Measurements from ENCODE around the gene KLHL41. TPM values are rescaled to one million over a fixed set of nuclear protein-coding genes. Genes with fewer than 3 reads are reported as not detected.

Gene KLHL41
- total RNA-seq, 1 experiment from 2014 or later, result not detected

- H3K4me1 ChIP-seq (ENCODE audit: low read length), result peaks cover 8% of the 10 kb centered on the region
- H2AFZ ChIP-seq (ENCODE audit: low read length), result no peak overlapping the region
- H3K27me3 ChIP-seq (ENCODE audit: low read length), result no peaks in the 10 kb centered on the region
- no peaks in the 10 kb centered on the region for H3K36me3 ChIP-seq (ENCODE audit: insufficient read depth, low read length)
- H3K79me2 ChIP-seq (ENCODE audit: low read length), result peaks cover 7% of the 10 kb centered on the region
- no peak overlapping the region for H3K4me3 ChIP-seq (ENCODE audit: low read length)
- no peak overlapping the region for H3K4me2 ChIP-seq (ENCODE audit: low read depth, low read length, poor library complexity, severe bottlenecking)
- H3K9me2 ChIP-seq (replicated peaks; ENCODE audit: insufficient read depth, low read length), result no peaks in the 10 kb centered on the region
- H3K27ac ChIP-seq (ENCODE audit: low read length), result no peak overlapping the region
- no peak for DNase-seq
- no peak overlapping the region for H3K9ac ChIP-seq (ENCODE audit: low read length)
- H3K9me3 ChIP-seq (ENCODE audit: low read length), result no peaks in the 10 kb centered on the region
- no peaks in the 10 kb centered on the region for H4K20me1 ChIP-seq (ENCODE audit: insufficient read depth, low read depth, low read length)
These were observed 33.0 kb upstream of the KLHL41 start for GRCh38 chr2:169476459-169476858.

DNA sequence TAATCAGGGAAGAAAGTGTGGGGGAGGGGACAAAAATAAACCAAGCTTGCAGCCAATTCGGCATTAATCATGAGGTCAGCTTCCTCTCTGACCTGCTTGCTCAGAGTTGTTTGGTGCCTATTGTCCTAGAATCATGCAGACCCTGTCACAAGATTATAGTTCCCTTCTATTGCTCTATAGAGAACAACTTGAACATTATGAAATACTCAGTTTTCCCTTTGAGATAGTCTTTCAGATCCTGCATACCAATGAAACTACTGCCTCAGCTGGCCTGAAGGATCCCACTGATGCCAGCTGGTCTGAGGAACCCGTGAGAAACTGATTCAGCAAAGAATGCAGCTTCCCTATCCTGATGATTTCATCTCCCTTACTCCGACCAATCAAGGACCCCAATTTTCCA is 31.2 kb upstream of the KLHL41 start:
- Histone ChIP-seq H3K9me2 (replicated peaks; ENCODE audit: insufficient read depth, low read length) (no peaks in the 10 kb centered on the region), H3K36me3 (ENCODE audit: insufficient read depth, low read length) (no peaks in the 10 kb centered on the region), H3K27me3 (ENCODE audit: low read length) (no peaks in the 10 kb centered on the region), H4K20me1 (ENCODE audit: insufficient read depth, low read depth, low read length) (no peaks in the 10 kb centered on the region), H3K9ac (ENCODE audit: low read length) (no peak overlapping the region), H3K4me3 (ENCODE audit: low read length) (no peak overlapping the region), H3K27ac (ENCODE audit: low read length) (no peak overlapping the region), H3K4me2 (ENCODE audit: low read depth, low read length, poor library complexity, severe bottlenecking) (no peak overlapping the region), H3K9me3 (ENCODE audit: low read length) (no peaks in the 10 kb centered on the region), H2AFZ (ENCODE audit: low read length) (no peak overlapping the region), H3K4me1 (ENCODE audit: low read length) (peaks cover 8% of the 10 kb centered on the region), H3K79me2 (ENCODE audit: low read length) (peaks cover 7% of the 10 kb centered on the region)
- DNase-seq, result no peak

GRCh38 chr2:169478745-169479256 is 30.7 kb upstream of the KLHL41 start:
- H3K9ac ChIP-seq (ENCODE audit: low read length), result peak overlapping the region; percentile 80
- H3K79me2 ChIP-seq (ENCODE audit: low read length), result peaks cover 7% of the 10 kb centered on the region

DNA sequence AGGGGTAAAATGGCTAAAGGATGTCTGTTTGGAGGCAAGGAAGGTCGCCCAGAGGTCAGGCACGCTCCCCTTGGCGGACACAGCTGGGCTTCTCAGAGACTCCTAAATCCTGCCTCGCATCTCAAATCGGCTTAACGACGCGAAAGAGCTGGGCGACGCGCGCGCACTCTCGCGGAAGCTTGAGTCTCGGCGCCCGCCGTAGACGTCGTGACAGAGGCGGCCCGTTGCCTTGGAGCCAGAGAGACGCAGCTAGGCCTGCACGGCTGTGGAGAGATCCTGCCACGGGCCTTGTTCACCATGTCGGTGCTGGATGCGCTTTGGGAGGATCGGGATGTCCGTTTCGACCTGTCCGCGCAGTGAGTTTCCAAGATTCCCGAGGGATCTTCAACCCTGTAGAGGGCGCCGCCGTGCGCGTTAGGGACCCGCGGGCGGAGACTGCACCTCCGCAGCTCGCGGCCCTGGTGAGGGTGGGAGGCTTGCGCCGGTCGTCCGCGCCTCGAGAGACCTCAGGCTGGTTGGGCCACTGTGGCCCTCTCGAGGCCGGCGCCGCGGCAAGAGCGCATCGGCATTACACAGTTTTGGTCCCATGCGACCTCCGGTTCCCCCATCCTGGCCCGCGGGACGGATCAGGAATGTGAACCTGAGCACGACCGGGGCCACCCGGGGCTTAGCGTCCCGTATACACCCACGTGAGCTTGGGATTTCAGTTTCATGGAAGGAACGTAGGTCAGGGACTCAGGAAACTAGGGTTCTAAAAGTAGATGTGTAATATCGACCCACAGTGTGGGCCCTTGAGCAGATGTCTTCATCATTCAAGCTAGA is 30.0 kb upstream of the KLHL41 start, which contains the start of gene BBS5:
Gene BBS5, plus strand, starts transcription at position 238 of the 822 bp plus-strand sequence. Its CDS starts 60 bp downstream, at position 298.
- no peak within 1 kb of the TSS for H3K27ac ChIP-seq (ENCODE audit: low read length)
- no peaks in the 10 kb centered on the region for H3K9me2 ChIP-seq (replicated peaks; ENCODE audit: insufficient read depth, low read length)
- peak within 1 kb of the TSS; percentile 70 for H3K4me2 ChIP-seq (ENCODE audit: low read depth, low read length, poor library complexity, severe bottlenecking)
- H2AFZ ChIP-seq (ENCODE audit: low read length), result peak within 1 kb of the TSS; percentile 83
- H3K4me3 ChIP-seq (ENCODE audit: low read length), result peak within 1 kb of the TSS; percentile 75
- peaks cover 8% of the 10 kb centered on the region for H3K4me1 ChIP-seq (ENCODE audit: low read length)
- DNase-seq, result peak; percentile 86
- peaks cover 7% of the 10 kb centered on the region for H3K79me2 ChIP-seq (ENCODE audit: low read length)
- no peaks in the 10 kb centered on the region for H4K20me1 ChIP-seq (ENCODE audit: insufficient read depth, low read depth, low read length)
- no peaks in the 10 kb centered on the region for H3K36me3 ChIP-seq (ENCODE audit: insufficient read depth, low read length)
- H3K27me3 ChIP-seq (ENCODE audit: low read length), result no peaks in the 10 kb centered on the region
- peak within 1 kb of the TSS; percentile 80 for H3K9ac ChIP-seq (ENCODE audit: low read length)
- no peaks in the 10 kb centered on the region for H3K9me3 ChIP-seq (ENCODE audit: low read length)

More at GRCh38 chr2:169478745-169479256, 30.7 kb upstream of the KLHL41 start:
- Histone ChIP-seq H4K20me1 (ENCODE audit: insufficient read depth, low read depth, low read length) (no peaks in the 10 kb centered on the region), H3K9me2 (replicated peaks; ENCODE audit: insufficient read depth, low read length) (no peaks in the 10 kb centered on the region), H3K9me3 (ENCODE audit: low read length) (no peaks in the 10 kb centered on the region), H3K27ac (ENCODE audit: low read length) (no peak overlapping the region), H2AFZ (ENCODE audit: low read length) (peak overlapping the region; percentile 83), H3K36me3 (ENCODE audit: insufficient read depth, low read length) (no peaks in the 10 kb centered on the region), H3K4me2 (ENCODE audit: low read depth, low read length, poor library complexity, severe bottlenecking) (peak overlapping the region; percentile 70), H3K4me1 (ENCODE audit: low read length) (peaks cover 8% of the 10 kb centered on the region), H3K4me3 (ENCODE audit: low read length) (peak overlapping the region; percentile 75), H3K27me3 (ENCODE audit: low read length) (no peaks in the 10 kb centered on the region)
- DNase-seq, result no peak

GRCh38 chr2:169480079-169480465 is 29.4 kb upstream of the KLHL41 start:
- H3K4me3 ChIP-seq (ENCODE audit: low read length), result peak overlapping the region; percentile 75
- peaks cover 7% of the 10 kb centered on the region for H3K79me2 ChIP-seq (ENCODE audit: low read length)
- no peaks in the 10 kb centered on the region for H3K36me3 ChIP-seq (ENCODE audit: insufficient read depth, low read length)
- H4K20me1 ChIP-seq (ENCODE audit: insufficient read depth, low read depth, low read length), result no peaks in the 10 kb centered on the region
- 0 out of 2 replicates have a peak overlapping the region, but pooled peaks have one; percentile 48 for H2AFZ ChIP-seq (ENCODE audit: low read length)
- no peaks in the 10 kb centered on the region for H3K9me3 ChIP-seq (ENCODE audit: low read length)
- no peaks in the 10 kb centered on the region for H3K27me3 ChIP-seq (ENCODE audit: low read length)
- H3K9me2 ChIP-seq (replicated peaks; ENCODE audit: insufficient read depth, low read length), result no peaks in the 10 kb centered on the region
- H3K4me1 ChIP-seq (ENCODE audit: low read length), result peaks cover 8% of the 10 kb centered on the region
- no peak for DNase-seq
- H3K27ac ChIP-seq (ENCODE audit: low read length), result no peak overlapping the region
- H3K9ac ChIP-seq (ENCODE audit: low read length), result peak overlapping the region; percentile 80
- H3K4me2 ChIP-seq (ENCODE audit: low read depth, low read length, poor library complexity, severe bottlenecking), result peak overlapping the region; percentile 70

DNA sequence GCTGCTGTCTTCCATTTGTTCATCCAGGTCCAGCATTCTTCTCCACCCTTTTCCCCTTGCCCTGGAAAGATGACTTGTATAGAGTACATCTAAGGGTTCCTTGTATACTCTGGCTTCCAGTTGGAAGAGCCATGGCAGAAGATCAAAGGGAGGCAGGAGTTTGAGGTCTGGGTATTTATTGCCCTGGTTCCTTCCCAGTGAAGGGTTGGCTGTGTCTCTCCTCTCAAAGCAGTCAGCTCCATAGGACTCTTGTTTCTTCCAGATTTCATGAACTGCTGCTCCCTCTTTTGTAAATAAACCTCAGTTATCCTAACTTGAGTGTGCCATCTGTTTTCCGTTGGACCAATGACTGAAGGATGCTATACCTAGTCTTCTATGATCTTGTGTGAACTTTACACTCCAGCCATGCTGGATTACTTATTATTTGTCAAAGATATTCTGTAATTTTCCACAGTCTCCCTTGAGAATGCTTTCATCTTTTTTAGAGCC is 23.8 kb upstream of the KLHL41 start:
- no peaks in the 10 kb centered on the region for H3K79me2 ChIP-seq (ENCODE audit: low read length)
- no peaks in the 10 kb centered on the region for H3K27me3 ChIP-seq (ENCODE audit: low read length)
- peaks cover 2% of the 10 kb centered on the region; the same call in 1 of the 2 replicates for H3K36me3 ChIP-seq (ENCODE audit: insufficient read depth, low read length)
- no peak overlapping the region for H3K4me2 ChIP-seq (ENCODE audit: low read depth, low read length, poor library complexity, severe bottlenecking)
- H3K9me3 ChIP-seq (ENCODE audit: low read length), result no peaks in the 10 kb centered on the region; the same call in 1 of the 2 replicates
- no peaks in the 10 kb centered on the region for H3K9me2 ChIP-seq (replicated peaks; ENCODE audit: insufficient read depth, low read length)
- no peaks in the 10 kb centered on the region for H3K4me1 ChIP-seq (ENCODE audit: low read length)
- H4K20me1 ChIP-seq (ENCODE audit: insufficient read depth, low read depth, low read length), result no peaks in the 10 kb centered on the region
- H2AFZ ChIP-seq (ENCODE audit: low read length), result no peak overlapping the region
- H3K4me3 ChIP-seq (ENCODE audit: low read length), result no peak overlapping the region
- DNase-seq, result no peak
- H3K27ac ChIP-seq (ENCODE audit: low read length), result no peak overlapping the region
- no peak overlapping the region for H3K9ac ChIP-seq (ENCODE audit: low read length)

GRCh38 chr2:169486487-169486886 is 23.0 kb upstream of the KLHL41 start:
- DNase-seq, result no peak
- H4K20me1 ChIP-seq (ENCODE audit: insufficient read depth, low read depth, low read length), result no peaks in the 10 kb centered on the region
- no peaks in the 10 kb centered on the region for H3K79me2 ChIP-seq (ENCODE audit: low read length)
- H3K4me3 ChIP-seq (ENCODE audit: low read length), result no peak overlapping the region
- H3K9me2 ChIP-seq (replicated peaks; ENCODE audit: insufficient read depth, low read length), result no peaks in the 10 kb centered on the region
- H2AFZ ChIP-seq (ENCODE audit: low read length), result no peak overlapping the region
- no peaks in the 10 kb centered on the region for H3K4me1 ChIP-seq (ENCODE audit: low read length)
- H3K27ac ChIP-seq (ENCODE audit: low read length), result no peak overlapping the region
- H3K27me3 ChIP-seq (ENCODE audit: low read length), result no peaks in the 10 kb centered on the region
- no peak overlapping the region for H3K9ac ChIP-seq (ENCODE audit: low read length)
- H3K9me3 ChIP-seq (ENCODE audit: low read length), result no peaks in the 10 kb centered on the region; the same call in 1 of the 2 replicates
- H3K4me2 ChIP-seq (ENCODE audit: low read depth, low read length, poor library complexity, severe bottlenecking), result no peak overlapping the region
- H3K36me3 ChIP-seq (ENCODE audit: insufficient read depth, low read length), result peaks cover 5% of the 10 kb centered on the region; the same call in 1 of the 2 replicates

GRCh38 chr2:169490834-169491233 is 18.7 kb upstream of the KLHL41 start:
- no peak overlapping the region for H3K4me3 ChIP-seq (ENCODE audit: low read length)
- no peak overlapping the region for H2AFZ ChIP-seq (ENCODE audit: low read length)
- no peak overlapping the region for H3K9ac ChIP-seq (ENCODE audit: low read length)
- peaks cover 5% of the 10 kb centered on the region; the same call in 1 of the 2 replicates for H3K36me3 ChIP-seq (ENCODE audit: insufficient read depth, low read length)
- H4K20me1 ChIP-seq (ENCODE audit: insufficient read depth, low read depth, low read length), result no peaks in the 10 kb centered on the region
- H3K27me3 ChIP-seq (ENCODE audit: low read length), result no peaks in the 10 kb centered on the region
- no peak overlapping the region for H3K27ac ChIP-seq (ENCODE audit: low read length)
- H3K9me3 ChIP-seq (ENCODE audit: low read length), result no peaks in the 10 kb centered on the region; the same call in 1 of the 2 replicates
- H3K4me1 ChIP-seq (ENCODE audit: low read length), result no peaks in the 10 kb centered on the region
- H3K9me2 ChIP-seq (replicated peaks; ENCODE audit: insufficient read depth, low read length), result no peaks in the 10 kb centered on the region
- no peak for DNase-seq
- H3K79me2 ChIP-seq (ENCODE audit: low read length), result no peaks in the 10 kb centered on the region
- H3K4me2 ChIP-seq (ENCODE audit: low read depth, low read length, poor library complexity, severe bottlenecking), result no peak overlapping the region

Data from Karpas-422 (cell line).